ENCODE measurements around the gene DMD. TPM values are rescaled to one million over a fixed set of nuclear protein-coding genes. Genes with fewer than 3 reads are reported as not detected.

DMD gene
- total RNA-seq, 2 experiments from 2014 or later, result 0.27 to 0.49 TPM

DNA sequence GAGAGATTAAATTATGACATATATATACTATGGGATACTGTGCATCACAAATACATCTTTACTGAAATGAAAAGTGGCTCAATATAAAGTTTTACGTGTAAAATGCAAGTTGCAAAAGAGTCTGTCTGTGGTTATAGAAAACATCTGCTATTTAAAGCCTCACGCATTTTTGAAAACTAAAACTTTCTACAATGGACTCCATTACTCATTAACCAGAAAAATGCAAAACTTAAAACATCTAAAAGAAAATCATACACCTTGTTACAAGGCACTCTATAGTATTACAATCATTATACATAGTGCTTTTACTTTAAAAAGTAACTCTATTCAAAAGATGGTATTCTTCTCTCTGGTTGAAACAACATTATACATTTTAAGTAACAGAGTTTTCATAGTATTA lies 755.6 kb downstream of the DMD start:
- Mint-ChIP-seq H3K36me3 (ENCODE audit: low read depth) (no peaks in the 10 kb centered on the region), H3K27me3 (peaks cover 2% of the 10 kb centered on the region), H3K4me1 (ENCODE audit: low read depth) (peaks cover 4% of the 10 kb centered on the region), H3K4me3 (no peak overlapping the region), H3K9me3 (peaks cover 4% of the 10 kb centered on the region), H3K27ac (no peak overlapping the region)
- DNase-seq, result no peak
- POLR2A ChIA-PET, result no interaction called here
- ATAC-seq, result no peak
- CTCF ChIA-PET, result no interaction called here
- intact Hi-C loops (cut with micrococcal nuclease), result no loop called here
- TF ChIP-seq, protein P1, sequence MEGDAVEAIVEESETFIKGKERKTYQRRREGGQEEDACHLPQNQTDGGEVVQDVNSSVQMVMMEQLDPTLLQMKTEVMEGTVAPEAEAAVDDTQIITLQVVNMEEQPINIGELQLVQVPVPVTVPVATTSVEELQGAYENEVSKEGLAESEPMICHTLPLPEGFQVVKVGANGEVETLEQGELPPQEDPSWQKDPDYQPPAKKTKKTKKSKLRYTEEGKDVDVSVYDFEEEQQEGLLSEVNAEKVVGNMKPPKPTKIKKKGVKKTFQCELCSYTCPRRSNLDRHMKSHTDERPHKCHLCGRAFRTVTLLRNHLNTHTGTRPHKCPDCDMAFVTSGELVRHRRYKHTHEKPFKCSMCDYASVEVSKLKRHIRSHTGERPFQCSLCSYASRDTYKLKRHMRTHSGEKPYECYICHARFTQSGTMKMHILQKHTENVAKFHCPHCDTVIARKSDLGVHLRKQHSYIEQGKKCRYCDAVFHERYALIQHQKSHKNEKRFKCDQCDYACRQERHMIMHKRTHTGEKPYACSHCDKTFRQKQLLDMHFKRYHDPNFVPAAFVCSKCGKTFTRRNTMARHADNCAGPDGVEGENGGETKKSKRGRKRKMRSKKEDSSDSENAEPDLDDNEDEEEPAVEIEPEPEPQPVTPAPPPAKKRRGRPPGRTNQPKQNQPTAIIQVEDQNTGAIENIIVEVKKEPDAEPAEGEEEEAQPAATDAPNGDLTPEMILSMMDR (IDR thresholded peaks at IDR 0.05), result no peak

DNA sequence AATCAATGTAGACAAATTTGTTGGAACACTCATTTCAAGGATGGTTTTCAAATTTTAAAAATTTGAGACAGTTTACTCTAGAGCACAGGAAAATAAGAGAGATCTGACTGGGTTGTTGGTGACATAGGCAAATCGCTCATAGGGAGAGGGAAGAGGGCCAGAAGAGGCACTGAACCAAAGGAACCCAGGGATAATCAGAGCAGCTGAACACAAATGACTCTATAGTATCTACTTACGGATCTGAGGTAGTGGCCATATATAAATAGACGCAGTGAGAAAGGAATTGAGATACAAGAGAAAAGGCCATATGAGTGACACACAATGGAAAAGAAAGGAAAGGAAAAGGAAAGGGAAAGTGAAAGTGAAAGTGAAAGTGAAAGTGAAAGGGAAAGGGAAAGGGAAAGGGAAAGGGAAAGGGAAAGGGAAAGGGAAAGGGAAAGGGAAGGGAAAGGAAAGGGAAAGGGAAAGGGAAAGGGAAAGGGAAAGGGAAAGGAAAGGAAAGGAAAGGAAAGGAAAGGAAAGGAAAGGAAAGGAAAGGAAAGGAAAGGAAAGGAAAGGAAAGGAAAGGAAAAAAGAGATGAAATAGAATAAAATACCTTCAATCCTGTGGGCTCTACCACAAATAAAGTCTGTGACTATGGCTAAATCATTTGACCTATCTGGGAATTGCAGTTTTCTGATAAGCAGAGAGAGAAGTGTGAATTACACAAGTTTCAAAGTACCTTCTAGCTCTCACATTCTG lies 759.2 kb downstream of the DMD start:
- no peak for DNase-seq
- ChIA-PET POLR2A (no interaction called here), CTCF (no interaction called here)
- peaks cover 10% of the 10 kb centered on the region for H3K4me1 Mint-ChIP-seq (ENCODE audit: low read depth)
- peaks cover 2% of the 10 kb centered on the region for H3K27me3 Mint-ChIP-seq
- peak overlapping the region; percentile 80 for H3K27ac Mint-ChIP-seq
- TF ChIP-seq, protein P1 (IDR thresholded peaks at IDR 0.05), result no peak
- H3K9me3 Mint-ChIP-seq, result peaks cover 8% of the 10 kb centered on the region
- H3K4me3 Mint-ChIP-seq, result peak overlapping the region; percentile 28
- intact Hi-C loops (cut with micrococcal nuclease), result no loop called here
- ATAC-seq, result no peak
- no peaks in the 10 kb centered on the region for H3K36me3 Mint-ChIP-seq (ENCODE audit: low read depth)

DNA sequence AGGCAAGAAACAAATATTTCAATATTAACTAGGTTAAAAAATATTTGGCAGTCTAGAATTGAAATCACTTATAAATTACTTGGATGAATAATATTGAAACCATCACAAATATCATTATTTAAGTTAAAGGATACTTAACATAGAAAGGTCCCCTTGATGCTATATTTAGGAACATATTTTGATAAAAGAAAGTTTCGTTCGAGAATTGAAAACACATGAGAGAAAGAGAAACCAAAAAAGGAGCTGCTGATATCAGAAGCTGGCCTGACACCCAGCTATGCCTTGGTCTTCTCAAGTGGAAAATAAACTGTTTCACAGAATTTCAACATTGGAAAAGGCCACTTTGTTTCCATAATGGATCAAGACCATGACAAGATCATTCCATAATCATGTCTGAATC lies 762.4 kb downstream of the DMD start:
- no peak for DNase-seq
- CTCF ChIA-PET, result no interaction called here
- TF ChIP-seq, protein P1 (IDR thresholded peaks at IDR 0.05), result no peak
- POLR2A ChIA-PET, result no interaction called here
- H3K36me3 Mint-ChIP-seq (ENCODE audit: low read depth), result no peaks in the 10 kb centered on the region
- H3K27me3 Mint-ChIP-seq, result peaks cover 2% of the 10 kb centered on the region
- no peak overlapping the region for H3K4me3 Mint-ChIP-seq
- peak; percentile 24 for ATAC-seq
- peaks cover 8% of the 10 kb centered on the region for H3K9me3 Mint-ChIP-seq
- H3K4me1 Mint-ChIP-seq (ENCODE audit: low read depth), result peaks cover 16% of the 10 kb centered on the region
- intact Hi-C loops (cut with micrococcal nuclease), result no loop called here
- peak overlapping the region; percentile 61 for H3K27ac Mint-ChIP-seq

DNA sequence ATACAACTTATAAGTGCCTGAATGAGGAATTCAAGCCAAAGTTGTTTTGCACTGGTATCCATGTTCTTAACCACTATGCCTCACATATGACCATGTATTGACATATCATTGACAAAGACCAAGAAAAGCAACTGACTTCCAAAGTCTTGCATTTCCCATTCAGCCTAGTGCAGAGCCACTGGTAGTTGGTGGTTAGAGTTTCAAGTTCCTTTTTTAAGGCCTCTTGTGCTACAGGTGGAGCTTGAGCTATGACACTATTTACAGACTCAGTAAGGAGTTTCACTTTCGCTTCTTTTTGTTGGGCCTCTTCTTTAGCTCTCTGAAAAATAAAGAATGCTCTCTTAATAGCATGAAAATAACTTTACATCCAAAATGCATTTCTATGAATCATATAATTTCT lies 763.0 kb downstream of the DMD start:
- H3K9me3 Mint-ChIP-seq, result peaks cover 8% of the 10 kb centered on the region
- intact Hi-C loops (cut with micrococcal nuclease), result no loop called here
- peaks cover 18% of the 10 kb centered on the region for H3K4me1 Mint-ChIP-seq (ENCODE audit: low read depth)
- H3K36me3 Mint-ChIP-seq (ENCODE audit: low read depth), result no peaks in the 10 kb centered on the region
- ChIA-PET POLR2A (no interaction called here), CTCF (no interaction called here)
- H3K27ac Mint-ChIP-seq, result no peak overlapping the region
- TF ChIP-seq, protein P1 (IDR thresholded peaks at IDR 0.05), result no peak
- ATAC-seq (peak; percentile 70), DNase-seq (no peak)
- peaks cover 2% of the 10 kb centered on the region for H3K27me3 Mint-ChIP-seq
- H3K4me3 Mint-ChIP-seq, result no peak overlapping the region

DNA sequence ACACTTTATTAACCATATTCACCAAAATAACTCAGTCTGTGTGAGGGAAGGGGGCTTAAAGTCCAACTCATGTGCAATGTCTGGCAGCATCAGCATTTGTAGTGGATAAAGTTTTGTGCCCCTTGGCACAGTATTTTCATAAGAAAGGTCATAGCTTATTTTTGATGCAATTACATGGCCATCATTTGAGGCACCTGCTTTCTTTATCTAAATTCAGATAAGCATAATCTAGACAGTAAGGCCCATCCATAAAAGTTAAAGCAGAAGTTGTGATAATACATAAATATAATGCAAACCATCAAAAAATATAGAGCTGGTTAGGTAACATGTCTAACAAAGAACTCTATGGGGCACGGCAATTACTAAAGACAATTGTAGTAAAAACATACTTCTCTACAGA lies 763.7 kb downstream of the DMD start:
- intact Hi-C loops (cut with micrococcal nuclease), result no loop called here
- CTCF ChIA-PET, result no interaction called here
- TF ChIP-seq, protein P1 (IDR thresholded peaks at IDR 0.05), result no peak
- POLR2A ChIA-PET, result no interaction called here
- H3K27me3 Mint-ChIP-seq, result peaks cover 2% of the 10 kb centered on the region
- no peak for ATAC-seq
- H3K27ac Mint-ChIP-seq, result no peak overlapping the region
- DNase-seq, result no peak
- H3K36me3 Mint-ChIP-seq (ENCODE audit: low read depth), result no peaks in the 10 kb centered on the region
- H3K9me3 Mint-ChIP-seq, result peaks cover 8% of the 10 kb centered on the region
- H3K4me3 Mint-ChIP-seq, result no peak overlapping the region
- peaks cover 18% of the 10 kb centered on the region for H3K4me1 Mint-ChIP-seq (ENCODE audit: low read depth)
